ENCODE measurements around the gene REEP5. TPM values are rescaled to one million over a fixed set of nuclear protein-coding genes. Genes with fewer than 3 reads are reported as not detected.

REEP5 gene
- total and polyA plus RNA-seq, 9 of the 15 experiments (the other 6 are each of a cell fraction or from before 2014, with no cell fraction given): 14.7 to 102 (median 36.0) TPM

DNA sequence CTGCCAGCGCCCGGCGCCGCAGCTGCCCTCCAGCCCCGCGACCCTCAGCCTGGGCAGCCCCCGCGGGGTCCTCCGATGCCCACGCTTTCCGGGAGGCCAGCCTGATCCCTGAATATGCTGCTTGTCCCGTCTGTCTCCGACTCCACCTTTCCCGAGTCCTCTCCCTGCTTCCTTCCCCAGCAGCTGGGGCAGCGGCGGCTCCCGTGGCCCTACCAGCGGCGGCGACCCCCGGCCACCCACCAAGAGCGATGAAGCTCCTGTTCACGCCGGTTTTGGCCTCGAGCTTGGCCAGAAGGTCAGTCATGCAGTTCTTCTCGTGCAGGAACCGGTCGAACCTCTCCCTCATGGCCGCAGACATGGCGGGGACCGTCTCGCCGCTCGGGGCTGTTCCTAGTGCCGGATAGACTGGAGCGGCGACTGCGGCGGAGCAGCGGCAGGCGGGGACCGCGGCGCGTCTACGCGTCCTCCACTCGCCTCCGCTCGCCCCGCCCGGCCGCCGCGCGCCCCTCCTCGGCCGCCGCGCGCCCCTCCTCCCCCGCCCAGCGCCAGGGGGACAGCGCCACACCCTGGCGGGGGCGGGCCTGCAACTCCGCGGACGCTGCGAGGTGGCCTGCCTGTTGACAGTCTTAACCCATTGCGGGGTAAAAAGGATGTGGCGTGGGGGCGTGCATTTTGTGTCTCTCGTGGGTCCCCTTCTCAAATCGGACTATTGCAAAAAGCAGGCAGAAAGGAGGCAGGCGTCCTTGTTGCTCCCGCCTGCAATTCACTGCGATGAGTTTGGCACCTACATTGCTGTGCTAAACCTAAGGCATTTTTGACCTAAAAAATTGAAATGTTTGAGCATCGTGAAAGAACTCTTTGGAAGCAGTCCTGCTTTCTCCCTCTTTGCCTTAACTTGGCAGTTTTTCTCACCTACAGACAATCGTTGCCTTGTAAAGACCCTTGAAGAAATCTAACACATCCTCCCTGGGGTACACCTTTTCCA is at the start of gene REEP5 (continued):
- TF ChIP-seq NR4A1 (CRISPR knock-in tag; IDR thresholded peaks at IDR 0.05) (no peak), NR4A1 (tag; IDR thresholded peaks at IDR 0.05) (no peak), ZSCAN32 (CRISPR knock-in tag; IDR thresholded peaks at IDR 0.05) (no peak), RBM34 (IDR thresholded peaks at IDR 0.05; ENCODE audit: borderline replicate concordance, insufficient read depth, low read length) (no peak), ZNF23 (CRISPR knock-in tag; IDR thresholded peaks at IDR 0.05) (no peak), ETS2 (tag; IDR thresholded peaks at IDR 0.05; ENCODE audit: borderline replicate concordance, poor library complexity, severe bottlenecking) (no peak), KLF1 (tag; IDR thresholded peaks at IDR 0.05) (peak; percentile 61; the same call in 1 of the 2 replicates), RFX7 (CRISPR knock-in tag; IDR thresholded peaks at IDR 0.05) (no peak), SOX6 (IDR thresholded peaks at IDR 0.05) (no peak), FOXJ3 (CRISPR knock-in tag; IDR thresholded peaks at IDR 0.05) (no peak), FIP1L1 (IDR thresholded peaks at IDR 0.05; ENCODE audit: low read depth, low read length, poor library complexity, severe bottlenecking) (peak; percentile 29)
- TF ChIP-seq, protein P1, sequence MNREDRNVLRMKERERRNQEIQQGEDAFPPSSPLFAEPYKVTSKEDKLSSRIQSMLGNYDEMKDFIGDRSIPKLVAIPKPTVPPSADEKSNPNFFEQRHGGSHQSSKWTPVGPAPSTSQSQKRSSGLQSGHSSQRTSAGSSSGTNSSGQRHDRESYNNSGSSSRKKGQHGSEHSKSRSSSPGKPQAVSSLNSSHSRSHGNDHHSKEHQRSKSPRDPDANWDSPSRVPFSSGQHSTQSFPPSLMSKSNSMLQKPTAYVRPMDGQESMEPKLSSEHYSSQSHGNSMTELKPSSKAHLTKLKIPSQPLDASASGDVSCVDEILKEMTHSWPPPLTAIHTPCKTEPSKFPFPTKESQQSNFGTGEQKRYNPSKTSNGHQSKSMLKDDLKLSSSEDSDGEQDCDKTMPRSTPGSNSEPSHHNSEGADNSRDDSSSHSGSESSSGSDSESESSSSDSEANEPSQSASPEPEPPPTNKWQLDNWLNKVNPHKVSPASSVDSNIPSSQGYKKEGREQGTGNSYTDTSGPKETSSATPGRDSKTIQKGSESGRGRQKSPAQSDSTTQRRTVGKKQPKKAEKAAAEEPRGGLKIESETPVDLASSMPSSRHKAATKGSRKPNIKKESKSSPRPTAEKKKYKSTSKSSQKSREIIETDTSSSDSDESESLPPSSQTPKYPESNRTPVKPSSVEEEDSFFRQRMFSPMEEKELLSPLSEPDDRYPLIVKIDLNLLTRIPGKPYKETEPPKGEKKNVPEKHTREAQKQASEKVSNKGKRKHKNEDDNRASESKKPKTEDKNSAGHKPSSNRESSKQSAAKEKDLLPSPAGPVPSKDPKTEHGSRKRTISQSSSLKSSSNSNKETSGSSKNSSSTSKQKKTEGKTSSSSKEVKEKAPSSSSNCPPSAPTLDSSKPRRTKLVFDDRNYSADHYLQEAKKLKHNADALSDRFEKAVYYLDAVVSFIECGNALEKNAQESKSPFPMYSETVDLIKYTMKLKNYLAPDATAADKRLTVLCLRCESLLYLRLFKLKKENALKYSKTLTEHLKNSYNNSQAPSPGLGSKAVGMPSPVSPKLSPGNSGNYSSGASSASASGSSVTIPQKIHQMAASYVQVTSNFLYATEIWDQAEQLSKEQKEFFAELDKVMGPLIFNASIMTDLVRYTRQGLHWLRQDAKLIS (CRISPR knock-in tag; IDR thresholded peaks at IDR 0.05): peak; percentile 11; the same call in 1 of the 2 replicates
- TF ChIP-seq, protein P2, sequence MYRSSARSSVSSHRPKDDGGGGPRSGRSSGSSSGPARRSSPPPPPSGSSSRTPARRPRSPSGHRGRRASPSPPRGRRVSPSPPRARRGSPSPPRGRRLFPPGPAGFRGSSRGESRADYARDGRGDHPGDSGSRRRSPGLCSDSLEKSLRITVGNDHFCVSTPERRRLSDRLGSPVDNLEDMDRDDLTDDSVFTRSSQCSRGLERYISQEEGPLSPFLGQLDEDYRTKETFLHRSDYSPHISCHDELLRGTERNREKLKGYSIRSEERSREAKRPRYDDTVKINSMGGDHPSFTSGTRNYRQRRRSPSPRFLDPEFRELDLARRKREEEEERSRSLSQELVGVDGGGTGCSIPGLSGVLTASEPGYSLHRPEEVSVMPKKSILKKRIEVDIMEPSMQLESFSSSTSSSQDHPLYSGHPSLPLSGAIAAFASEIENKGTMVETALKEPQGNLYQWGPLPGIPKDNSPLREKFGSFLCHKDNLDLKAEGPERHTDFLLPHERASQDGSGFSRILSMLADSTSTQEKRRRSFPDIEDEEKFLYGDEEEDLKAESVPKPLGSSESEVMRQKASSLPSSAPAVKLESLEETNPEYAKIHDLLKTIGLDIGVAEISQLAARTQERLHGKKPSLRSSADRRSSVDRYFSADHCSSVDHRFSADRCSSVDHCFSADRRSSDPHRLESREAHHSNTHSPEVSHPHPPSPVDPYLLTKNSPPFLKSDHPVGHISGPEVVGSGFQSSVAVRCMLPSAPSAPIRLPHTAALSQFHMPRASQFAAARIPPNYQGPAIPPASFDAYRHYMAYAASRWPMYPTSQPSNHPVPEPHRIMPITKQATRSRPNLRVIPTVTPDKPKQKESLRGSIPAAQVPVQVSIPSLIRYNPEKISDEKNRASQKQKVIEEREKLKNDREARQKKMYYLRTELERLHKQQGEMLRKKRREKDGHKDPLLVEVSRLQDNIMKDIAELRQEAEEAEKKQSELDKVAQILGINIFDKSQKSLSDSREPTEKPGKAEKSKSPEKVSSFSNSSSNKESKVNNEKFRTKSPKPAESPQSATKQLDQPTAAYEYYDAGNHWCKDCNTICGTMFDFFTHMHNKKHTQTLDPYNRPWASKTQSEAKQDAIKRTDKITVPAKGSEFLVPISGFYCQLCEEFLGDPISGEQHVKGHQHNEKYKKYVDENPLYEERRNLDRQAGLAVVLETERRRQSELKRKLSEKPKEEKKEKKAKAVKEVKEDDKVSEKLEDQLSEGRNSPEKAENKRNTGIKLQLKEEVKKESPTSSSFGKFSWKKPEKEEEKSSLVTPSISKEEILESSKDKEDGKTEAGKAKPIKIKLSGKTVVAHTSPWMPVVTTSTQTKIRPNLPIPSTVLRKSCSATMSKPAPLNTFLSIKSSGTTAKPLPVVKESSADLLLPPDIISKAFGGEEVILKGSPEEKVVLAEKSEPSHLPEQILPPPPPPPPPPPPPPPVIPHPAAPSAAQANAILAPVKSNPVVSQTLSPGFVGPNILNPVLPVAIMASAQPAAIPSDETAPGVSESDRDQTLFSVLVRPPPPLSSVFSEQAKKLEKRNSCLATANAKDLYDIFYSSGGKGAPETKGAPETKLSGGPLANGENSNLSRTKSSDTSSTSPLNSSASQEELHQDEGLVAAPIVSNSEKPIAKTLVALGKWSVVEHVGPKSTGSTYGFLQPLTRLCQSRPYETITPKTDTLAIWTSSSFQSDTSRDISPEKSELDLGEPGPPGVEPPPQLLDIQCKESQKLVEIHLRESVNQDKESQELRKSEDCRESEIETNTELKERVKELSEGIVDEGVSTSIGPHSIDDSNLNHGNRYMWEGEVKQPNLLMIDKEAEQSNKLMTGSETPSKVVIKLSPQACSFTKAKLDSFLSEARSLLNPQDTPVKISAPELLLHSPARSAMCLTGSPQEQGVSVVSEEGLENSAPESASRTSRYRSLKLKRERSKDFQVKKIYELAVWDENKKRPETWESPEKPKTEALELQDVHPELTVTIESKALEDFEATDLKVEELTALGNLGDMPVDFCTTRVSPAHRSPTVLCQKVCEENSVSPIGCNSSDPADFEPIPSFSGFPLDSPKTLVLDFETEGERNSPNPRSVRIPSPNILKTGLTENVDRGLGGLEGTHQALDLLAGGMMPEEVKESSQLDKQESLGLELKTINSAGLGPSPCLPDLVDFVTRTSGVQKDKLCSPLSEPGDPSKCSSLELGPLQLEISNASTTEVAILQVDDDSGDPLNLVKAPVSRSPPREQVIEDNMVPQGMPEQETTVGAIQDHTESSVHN (IDR thresholded peaks at IDR 0.05; ENCODE audit: borderline replicate concordance in 1 of 2, low read depth in 1 of 2): no peak
